Measurements from ENCODE around the gene ZNF134. TPM values are rescaled to one million over a fixed set of nuclear protein-coding genes. Genes with fewer than 3 reads are reported as not detected.

ZNF134 gene
- total and polyA plus RNA-seq, 2 donors (not counting 3 experiments of a cell fraction or from before 2014, with no cell fraction given), result 6.4 to 12.3 TPM

DNA sequence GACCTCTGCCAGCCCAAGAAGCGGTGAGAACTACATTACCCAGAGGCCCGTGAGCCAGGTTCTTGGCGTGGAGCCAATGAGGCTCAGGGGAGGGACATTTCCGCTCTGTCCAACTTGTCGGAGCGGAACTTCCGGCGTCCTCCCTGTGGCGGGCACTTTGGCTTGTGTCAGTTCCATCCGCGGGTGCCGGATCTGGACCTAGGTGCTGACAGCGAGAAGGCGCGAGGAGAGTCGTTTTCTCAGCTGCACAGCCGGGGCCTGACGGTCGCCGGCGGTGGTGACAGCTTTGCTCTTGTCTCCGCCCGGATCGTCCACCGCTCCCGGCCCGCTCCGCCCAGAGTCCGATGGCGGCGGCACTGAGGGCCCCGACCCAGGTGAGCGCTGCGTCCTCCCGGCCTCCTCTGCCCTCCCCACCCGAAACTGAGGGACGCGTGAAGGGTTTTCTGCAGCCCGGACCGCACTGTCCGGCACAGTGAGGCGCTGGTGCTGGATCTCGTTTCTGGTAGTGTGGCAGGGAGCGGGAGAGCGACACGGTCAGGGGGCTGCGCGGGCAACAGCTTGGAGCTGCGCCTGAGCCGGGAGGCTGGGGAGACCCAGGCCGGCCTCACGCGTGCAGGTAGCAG lies 14.2 kb upstream of the ZNF134 start, which contains the start of gene ZNF530:
Gene ZNF530, plus strand, starts transcription at position 125 of the 623 bp plus-strand sequence. CDS start 4,461 bp downstream, outside the sequence.
- Histone ChIP-seq H4K20me1 (replicated peaks; ENCODE audit: control insufficient read depth, extremely low read depth, insufficient read depth, low read length) (no peaks in the 10 kb centered on the region), H3K4me3 (replicated peaks in 1 of 3; ENCODE audit: insufficient read depth in 1 of 3, low read depth in 1 of 3, low read length in 3 of 3) (peak within 1 kb of the TSS; percentile 38 to 76 (median 61)), H2AFZ (ENCODE audit: low read depth, low read length) (peak within 1 kb of the TSS; percentile 96), H3K9ac (replicated peaks; ENCODE audit: extremely low read depth, insufficient read depth, low read length) (peak within 1 kb of the TSS; percentile 10), H3K27me3 (ENCODE audit: control insufficient read depth in 2 of 2, insufficient read depth in 2 of 2, low read length in 2 of 2) (no peaks in the 10 kb centered on the region), H3K36me3 (ENCODE audit: control insufficient read depth in 2 of 2, extremely low read depth in 1 of 2, insufficient read depth in 2 of 2, low read length in 2 of 2) (no peaks in the 10 kb centered on the region), H3K4me2 (ENCODE audit: insufficient read depth, low read length) (peak within 1 kb of the TSS; percentile 33), H3K9me3 (replicated peaks; ENCODE audit: control insufficient read depth, insufficient read depth, low read length) (no peaks in the 10 kb centered on the region), H3K27ac (ENCODE audit: insufficient read depth, low read depth, low read length) (no peak within 1 kb of the TSS), H3K9me1 (replicated peaks; ENCODE audit: control insufficient read depth, extremely low read depth, insufficient read depth, low read length) (no peaks in the 10 kb centered on the region), H3K4me1 (ENCODE audit: control insufficient read depth, extremely low read depth, insufficient read depth, low read length) (peaks cover 2% of the 10 kb centered on the region), H3K79me2 (ENCODE audit: control insufficient read depth, insufficient read depth, low read length) (no peaks in the 10 kb centered on the region)
- BruUV-seq (replicated peaks), result TSS peak; percentile 35
- intact Hi-C loops (cut with micrococcal nuclease) (loop anchor here (1.0 kb wide), 3 partner anchors 14 to 33 kb away; partner anchors contain the start of genes ZNF134 and ZNF211), dilution Hi-C loops (cut with MboI; ENCODE audit: extremely low pct_ligation_motif_present, low sequenced_read_pairs) (no loop called here)
- ChIA-PET CTCF (no interaction called here), POLR2A (no interaction called here)
- FAIRE-seq (peak; percentile 97), DNase-seq (ENCODE audit: low read depth, low spot score) (peak; percentile 81)
- TF ChIP-seq POLR2AphosphoS5 (IDR thresholded peaks at IDR 0.05; ENCODE audit: insufficient read depth, low read depth, low read length), result peak; percentile 67
- no peak for TF ChIP-seq POLR2A (IDR thresholded peaks at IDR 0.05; ENCODE audit: low read depth, low read length)

DNA sequence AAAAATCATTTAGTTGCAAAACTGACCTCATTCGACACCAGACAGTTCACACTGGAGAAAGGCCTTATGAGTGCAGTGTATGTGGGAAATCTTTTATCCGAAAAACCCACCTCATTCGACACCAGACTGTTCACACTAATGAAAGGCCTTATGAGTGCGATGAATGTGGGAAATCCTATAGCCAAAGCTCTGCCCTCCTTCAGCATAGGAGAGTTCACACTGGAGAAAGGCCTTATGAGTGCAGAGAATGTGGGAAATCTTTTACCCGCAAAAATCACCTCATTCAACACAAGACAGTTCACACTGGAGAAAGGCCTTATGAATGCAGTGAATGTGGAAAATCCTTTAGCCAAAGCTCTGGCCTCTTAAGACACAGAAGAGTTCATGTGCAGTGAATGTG lies 7.1 kb upstream of the ZNF134 start:
- BruUV-seq (replicated peaks), result no TSS peak
- Histone ChIP-seq H3K4me2 (ENCODE audit: insufficient read depth, low read length) (no peak overlapping the region), H3K4me3 (replicated peaks in 1 of 3; ENCODE audit: insufficient read depth in 1 of 3, low read depth in 1 of 3, low read length in 3 of 3) (no peak overlapping the region), H4K20me1 (replicated peaks; ENCODE audit: control insufficient read depth, extremely low read depth, insufficient read depth, low read length) (no peaks in the 10 kb centered on the region), H3K9me3 (replicated peaks; ENCODE audit: control insufficient read depth, insufficient read depth, low read length) (peaks cover 3% of the 10 kb centered on the region), H3K36me3 (ENCODE audit: control insufficient read depth in 2 of 2, extremely low read depth in 1 of 2, insufficient read depth in 2 of 2, low read length in 2 of 2) (peaks cover 0 to 5% of the 10 kb centered on the region in 2 experiments), H3K4me1 (ENCODE audit: control insufficient read depth, extremely low read depth, insufficient read depth, low read length) (no peaks in the 10 kb centered on the region), H3K9ac (replicated peaks; ENCODE audit: extremely low read depth, insufficient read depth, low read length) (no peak overlapping the region), H3K27ac (ENCODE audit: insufficient read depth, low read depth, low read length) (no peak overlapping the region), H3K79me2 (ENCODE audit: control insufficient read depth, insufficient read depth, low read length) (no peaks in the 10 kb centered on the region), H3K9me1 (replicated peaks; ENCODE audit: control insufficient read depth, extremely low read depth, insufficient read depth, low read length) (no peaks in the 10 kb centered on the region), H3K27me3 (ENCODE audit: control insufficient read depth in 2 of 2, insufficient read depth in 2 of 2, low read length in 2 of 2) (no peaks in the 10 kb centered on the region), H2AFZ (ENCODE audit: low read depth, low read length) (no peak overlapping the region)
- ChIA-PET POLR2A (no interaction called here), CTCF (no interaction called here)
- FAIRE-seq (no peak), DNase-seq (ENCODE audit: low read depth, low spot score) (no peak)
- intact Hi-C loops (cut with micrococcal nuclease), result no loop called here
- dilution Hi-C loops (cut with MboI; ENCODE audit: extremely low pct_ligation_motif_present, low sequenced_read_pairs), result no loop called here
- TF ChIP-seq FOS (IDR thresholded peaks at IDR 0.05; ENCODE audit: borderline replicate concordance, insufficient read depth, low read length) (no peak), GATA2 (IDR thresholded peaks at IDR 0.05; ENCODE audit: insufficient read depth, insufficient read length, low read depth, low read length) (no peak), MYC (IDR thresholded peaks at IDR 0.05; ENCODE audit: low read depth, low read length) (no peak), JUN (IDR thresholded peaks at IDR 0.05; ENCODE audit: borderline replicate concordance, insufficient read depth, insufficient read length, low read depth) (no peak), POLR2AphosphoS5 (IDR thresholded peaks at IDR 0.05; ENCODE audit: insufficient read depth, low read depth, low read length) (no peak), POLR2A (IDR thresholded peaks at IDR 0.05; ENCODE audit: low read depth, low read length) (no peak), EZH2 (IDR thresholded peaks at IDR 0.05; ENCODE audit: borderline replicate concordance, low read depth, low read length, severe bottlenecking) (no peak)
- TF ChIP-seq, protein P1, sequence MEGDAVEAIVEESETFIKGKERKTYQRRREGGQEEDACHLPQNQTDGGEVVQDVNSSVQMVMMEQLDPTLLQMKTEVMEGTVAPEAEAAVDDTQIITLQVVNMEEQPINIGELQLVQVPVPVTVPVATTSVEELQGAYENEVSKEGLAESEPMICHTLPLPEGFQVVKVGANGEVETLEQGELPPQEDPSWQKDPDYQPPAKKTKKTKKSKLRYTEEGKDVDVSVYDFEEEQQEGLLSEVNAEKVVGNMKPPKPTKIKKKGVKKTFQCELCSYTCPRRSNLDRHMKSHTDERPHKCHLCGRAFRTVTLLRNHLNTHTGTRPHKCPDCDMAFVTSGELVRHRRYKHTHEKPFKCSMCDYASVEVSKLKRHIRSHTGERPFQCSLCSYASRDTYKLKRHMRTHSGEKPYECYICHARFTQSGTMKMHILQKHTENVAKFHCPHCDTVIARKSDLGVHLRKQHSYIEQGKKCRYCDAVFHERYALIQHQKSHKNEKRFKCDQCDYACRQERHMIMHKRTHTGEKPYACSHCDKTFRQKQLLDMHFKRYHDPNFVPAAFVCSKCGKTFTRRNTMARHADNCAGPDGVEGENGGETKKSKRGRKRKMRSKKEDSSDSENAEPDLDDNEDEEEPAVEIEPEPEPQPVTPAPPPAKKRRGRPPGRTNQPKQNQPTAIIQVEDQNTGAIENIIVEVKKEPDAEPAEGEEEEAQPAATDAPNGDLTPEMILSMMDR (IDR thresholded peaks at IDR 0.05; ENCODE audit: extremely low read depth in 1 of 2, insufficient read depth in 1 of 2, low read depth in 1 of 2, low read length in 2 of 2), result no peak
- TF ChIP-seq, protein P2, sequence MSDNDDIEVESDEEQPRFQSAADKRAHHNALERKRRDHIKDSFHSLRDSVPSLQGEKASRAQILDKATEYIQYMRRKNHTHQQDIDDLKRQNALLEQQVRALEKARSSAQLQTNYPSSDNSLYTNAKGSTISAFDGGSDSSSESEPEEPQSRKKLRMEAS (IDR thresholded peaks at IDR 0.05; ENCODE audit: insufficient read depth, insufficient read length), result no peak
